NCI-H82 treated with DMSO at 0.1 percent for 48 hours (cell line): ENCODE results near the gene DMD.
"Not testable (repeated sequence)": the region's sequence is repeated elsewhere in the genome, so short reads cannot be mapped to it uniquely, and the experiment has no call there.

Experiments
- DNase-seq: peaks from one replicate; lab custom pipeline; 2025; ENCODE audit not compliant: unreplicated experiment; lab: John Stamatoyannopoulos, UW

The DMD gene

GRCh38 chrX:32867781-32868523, 343.4 kb downstream of the DMD start:
- no peak for DNase-seq

DNA sequence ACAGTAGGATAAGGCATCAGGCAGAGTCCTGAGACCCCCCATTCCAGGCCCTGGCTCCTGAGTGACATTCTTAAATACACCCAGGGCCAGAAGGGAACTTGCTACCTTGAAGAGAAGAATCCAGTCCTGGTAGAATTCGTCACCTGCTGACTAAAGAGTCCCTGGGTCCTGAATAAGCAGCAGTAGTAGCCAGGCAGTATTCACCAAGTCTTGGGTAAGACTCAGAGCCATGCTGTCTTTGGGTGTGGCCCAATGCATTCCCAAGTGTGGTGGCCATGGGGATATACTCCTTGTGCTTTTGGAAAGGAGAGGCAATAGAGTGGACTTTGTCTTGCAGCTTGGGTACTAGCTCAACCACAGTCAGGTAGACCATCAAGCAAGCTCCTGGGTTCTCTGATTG, 359.1 kb downstream of the DMD start:
- no peak for DNase-seq

- DNase-seq: no peak
Measured at GRCh38 chrX:32851556-32851955, 359.8 kb downstream of the DMD start.

- DNase-seq: no peak
Measured at GRCh38 chrX:32847921-32848320, 363.4 kb downstream of the DMD start.

DNA sequence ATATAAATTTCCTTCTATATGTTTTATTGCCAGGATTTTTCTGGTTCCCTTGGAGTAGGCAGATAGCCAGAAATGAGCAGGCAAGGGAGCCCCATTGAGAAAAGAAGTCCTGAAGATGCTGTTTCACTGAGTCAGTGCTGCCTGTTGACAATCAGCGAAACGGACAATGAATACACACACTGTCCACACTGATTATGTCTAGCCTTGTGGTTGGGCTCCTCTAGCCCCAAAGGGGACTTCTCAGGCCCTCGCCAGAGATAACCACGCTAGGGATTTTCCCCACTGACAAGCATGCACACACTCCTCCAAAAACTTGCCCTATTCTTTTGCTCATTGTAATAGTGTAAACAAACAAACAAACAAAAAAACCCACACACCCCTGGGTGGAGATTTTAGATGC, 369.3 kb downstream of the DMD start:
- no peak for DNase-seq

GRCh38 chrX:32839781-32840180, 371.6 kb downstream of the DMD start:
- no peak for DNase-seq

- DNase-seq: no peak
Measured at GRCh38 chrX:32825009-32825408, 386.3 kb downstream of the DMD start.

- DNase-seq: no peak
Measured at GRCh38 chrX:32804034-32804433, 407.3 kb downstream of the DMD start.

- no peak for DNase-seq
Measured at GRCh38 chrX:32798990-32799389, 412.4 kb downstream of the DMD start.

DNA sequence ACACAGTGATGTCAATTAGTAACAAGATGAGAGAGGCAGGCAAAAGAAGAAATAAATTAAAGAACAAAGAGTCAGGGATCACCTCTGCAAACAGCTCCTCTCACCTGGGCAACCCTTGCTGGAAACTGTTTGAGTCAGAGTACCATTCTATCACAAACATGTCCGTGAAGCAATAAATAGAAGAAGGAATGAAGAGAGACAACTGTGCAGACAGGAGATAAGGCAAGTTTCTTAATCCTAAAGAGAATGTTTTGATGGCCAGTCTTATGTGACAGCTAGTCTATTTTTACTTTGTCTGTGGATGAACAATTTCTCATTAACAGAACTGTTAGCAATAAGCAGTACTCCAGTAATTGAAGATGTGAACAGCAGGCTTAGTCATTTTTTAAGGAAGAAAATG, 422.4 kb downstream of the DMD start:
- no peak for DNase-seq

DNA sequence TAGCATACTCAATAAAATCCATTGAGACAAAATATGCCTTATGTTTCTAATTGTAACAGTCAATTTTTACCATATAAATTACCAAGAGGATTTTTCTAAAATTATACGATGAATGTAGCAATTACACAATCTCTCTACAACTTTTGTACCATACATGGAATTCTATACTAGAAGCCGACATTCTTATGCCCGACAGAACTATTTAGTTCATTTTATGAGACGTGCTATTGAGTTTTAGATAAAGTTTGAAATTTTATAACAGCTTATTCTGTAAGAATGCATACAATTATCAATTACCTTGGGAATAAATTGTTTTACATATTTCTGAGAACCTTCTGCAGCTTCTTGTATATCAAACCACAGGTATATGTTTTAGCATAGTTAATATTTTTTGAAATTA, 431.2 kb downstream of the DMD start:
- no peak for DNase-seq

DNA sequence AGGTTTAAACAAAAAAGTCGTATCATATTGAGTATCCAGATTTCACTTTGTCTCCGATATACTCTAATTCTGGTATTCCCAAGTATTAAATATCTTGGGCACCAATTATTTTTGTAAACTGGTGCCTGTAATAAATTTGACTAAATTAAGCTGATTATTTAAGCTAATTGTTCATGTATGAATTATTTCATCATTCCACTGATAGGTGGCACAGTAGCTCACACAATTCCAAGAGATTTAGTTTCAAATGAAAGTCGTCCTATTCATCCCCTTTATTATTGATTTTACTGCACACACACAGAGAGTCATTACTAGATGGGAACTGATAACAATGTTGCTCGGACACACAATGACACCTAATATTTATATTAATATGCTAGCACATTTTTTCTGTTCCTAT, 432.4 kb downstream of the DMD start:
- no peak for DNase-seq

GRCh38 chrX:32774966-32775365, 436.4 kb downstream of the DMD start:
- DNase-seq: no peak

DNA sequence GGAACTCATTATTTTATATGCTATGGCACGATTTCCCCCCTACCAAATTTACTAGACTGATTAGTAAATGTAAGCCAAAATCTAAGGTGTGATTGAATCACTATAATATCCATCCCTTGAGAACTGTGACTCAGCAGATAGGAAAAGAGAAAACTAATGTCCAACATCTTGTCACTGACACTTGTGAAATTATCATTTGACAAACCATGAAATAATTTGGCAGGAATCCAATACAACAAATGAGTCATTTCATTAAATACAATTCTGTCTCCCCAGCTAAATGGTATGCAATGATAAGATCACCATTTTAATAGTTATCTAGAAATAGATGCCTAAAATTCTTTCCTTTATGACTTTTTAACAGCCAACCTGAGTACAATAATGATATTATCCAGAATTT, 462.3 kb downstream of the DMD start:
- DNase-seq: no peak

- DNase-seq: no peak
Measured at GRCh38 chrX:32745323-32745722, 466.0 kb downstream of the DMD start.

DNA sequence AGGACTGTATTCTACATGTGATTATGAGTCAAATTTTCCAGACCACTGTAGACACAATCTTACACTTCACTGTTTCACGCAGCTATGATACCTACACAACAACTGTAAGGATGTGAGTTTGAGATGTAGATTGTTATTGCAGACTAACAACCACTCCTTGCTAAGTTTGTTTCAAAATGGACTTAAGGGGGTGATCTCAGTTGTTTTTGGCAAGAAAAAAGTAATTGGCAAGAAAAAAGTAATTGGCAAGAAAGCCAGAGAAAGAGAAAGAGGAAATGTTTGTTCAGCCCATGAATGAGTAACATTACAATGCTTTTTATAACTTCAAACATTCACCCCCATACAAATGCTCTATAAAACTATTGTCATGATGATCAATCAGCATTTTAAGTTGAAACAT, 466.4 kb downstream of the DMD start:
- no peak for DNase-seq

- DNase-seq: no peak
Measured at GRCh38 chrX:32741910-32742309, 469.4 kb downstream of the DMD start.

DNA sequence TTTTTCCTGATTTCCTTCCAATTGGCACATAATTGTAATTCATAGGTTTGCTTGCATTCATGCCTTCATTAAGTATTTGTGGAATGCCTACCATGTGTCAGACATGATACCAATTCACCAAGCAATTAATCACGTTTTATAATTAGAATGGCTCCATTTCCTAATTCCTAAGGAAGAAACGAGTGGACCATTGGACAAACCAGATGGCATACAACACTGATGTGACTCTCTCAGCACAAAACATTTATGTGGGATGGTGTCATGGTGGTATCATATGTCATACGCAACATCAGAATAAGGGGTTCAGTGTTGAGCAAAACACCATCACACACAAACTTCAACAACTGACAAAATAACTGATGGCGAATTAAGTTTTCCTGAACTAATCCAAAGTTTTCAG, 502.8 kb downstream of the DMD start:
- DNase-seq: no peak

DNA sequence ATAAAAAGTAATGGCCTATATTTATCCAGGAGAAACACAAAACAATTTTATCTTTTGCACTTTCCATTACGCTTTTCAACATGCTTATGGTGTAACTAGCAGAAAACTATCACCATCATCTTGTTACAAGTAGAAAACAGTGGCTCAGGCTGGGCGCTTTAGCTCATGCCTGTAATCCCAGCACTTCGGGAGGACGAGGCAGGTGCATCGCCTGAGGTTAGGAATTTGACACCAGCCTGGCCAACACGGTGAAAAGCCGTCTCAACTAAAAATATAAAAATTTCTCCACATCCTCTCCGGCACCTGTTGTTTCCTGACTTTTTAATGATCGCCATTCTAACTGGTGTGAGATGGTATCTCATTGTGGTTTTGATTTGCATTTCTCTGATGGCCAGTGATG, 506.0 kb downstream of the DMD start:
- DNase-seq: not testable (repeated sequence)

GRCh38 chrX:32687379-32687778, 524.0 kb downstream of the DMD start:
- no peak for DNase-seq

DNA sequence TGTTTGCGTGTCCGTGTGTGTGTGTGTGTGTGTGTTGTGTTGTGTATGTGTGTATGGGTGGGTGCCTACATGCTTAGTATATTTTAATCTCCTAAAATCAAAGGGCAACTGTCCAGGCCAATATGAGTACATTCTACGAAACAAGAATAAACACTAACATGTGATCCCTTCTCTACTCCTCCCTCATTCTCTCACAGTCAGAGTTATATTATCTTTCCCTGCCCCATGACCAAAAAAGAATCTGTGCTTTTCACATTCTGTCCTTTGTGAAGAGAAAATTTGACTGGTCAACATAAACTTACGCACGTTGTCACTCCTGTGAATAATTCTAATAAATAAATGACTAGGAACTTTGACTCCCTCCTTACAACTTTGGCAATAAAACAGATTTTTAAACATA, 532.9 kb downstream of the DMD start:
- DNase-seq: no peak

GRCh38 chrX:32673193-32673592, 538.2 kb downstream of the DMD start:
- peak; percentile 10 for DNase-seq

GRCh38 chrX:32662516-32662915, 548.8 kb downstream of the DMD start:
- DNase-seq: no peak
